Gastroesophageal sphincter (tissue), 4 donors: ENCODE results near the gene MAP7. TPM values are rescaled to one million over a fixed set of nuclear protein-coding genes. Genes with fewer than 3 reads are reported as not detected.

Source experiments
- ATAC-seq: fragments of 150-250 bp; one replicate; pipeline ENCODE4 v1.9.1; 2016; ENCODE audit warnings: mild to moderate bottlenecking, moderate library complexity
- H3K27ac ChIP-seq, 4 donors: fragments of 200-600 bp; sonication (generic) in 3 of 4; 1 replicate in 3 of 4; 2 replicates in 1 of 4; pipeline ENCODE4 v1.5.1; 2016 to 2019
- H3K27me3 ChIP-seq: fragments of 200-600 bp; sonication (generic); one replicate; pipeline ENCODE4 v1.5.1; 2019
- H3K36me3 ChIP-seq, 2 donors: fragments of 200-600 bp; sonication (generic); one replicate each; pipeline ENCODE4 v1.5.1; 2019; ENCODE audit warnings: control low read depth in 1 of 2
- H3K4me1 ChIP-seq, 3 donors: fragments of 200-600 bp; sonication (generic); 1 replicate in 2 of 3; 2 replicates in 1 of 3; pipeline ENCODE4 v1.5.1; 2016 to 2019; ENCODE audit warnings: control low read depth in 2 of 3
- H3K4me3 ChIP-seq, 2 donors: fragments of 200-600 bp; sonication (generic); one replicate each; pipeline ENCODE4 v1.5.1; 2019; ENCODE audit warnings: mild to moderate bottlenecking in 1 of 2, moderate library complexity in 1 of 2
- H3K9me3 ChIP-seq, 3 donors: fragments of 200-600 bp; sonication (generic); one replicate each; pipeline ENCODE4 v1.5.1; 2017 to 2019; ENCODE audit warnings: control low read depth in 2 of 3
- EP300 ChIP-seq: sonication (generic); formaldehyde crosslinking; IDR thresholded peaks from one replicate; pipeline ENCODE4 v1.6.1; 2017; ENCODE audit warnings: antibody characterized with exemption, mild to moderate bottlenecking
- POLR2A ChIP-seq, 2 donors: fragments of 450-650 bp; IDR thresholded peaks; one replicate each; pipeline ENCODE4 v1.6.1; 2017; ENCODE audit warnings: antibody characterized with exemption in 2 of 2, mild to moderate bottlenecking in 2 of 2, moderate library complexity in 1 of 2
- POLR2AphosphoS5 ChIP-seq: sonication (generic); formaldehyde crosslinking; IDR thresholded peaks from one replicate; pipeline ENCODE4 v1.6.1; 2017; ENCODE audit warnings: antibody characterized with exemption
- WGBS, 2 donors: methylation state at CpG; one replicate each; pipeline ENCODE4 v1.1.5; 2018; ENCODE audit warnings: low coverage in 1 of 2; 5-methylcytosine and 5-hydroxymethylcytosine counted together
- total RNA-seq, 4 donors: library from RNA; depleted of rRNA; stranded (reverse); fragments of >200 nt; gene quantifications; one replicate each; pipeline ENCODE4 v1.1.0, GENCODE V29; 2016
- TF ChIP-seq, protein P1 (sequence below), 4 experiments: fragments of 200-600 bp in 2 of 4; fragments of 450-650 bp in 2 of 4; sonication (generic) in 1 of 4; IDR thresholded peaks; one replicate each; pipeline ENCODE4 v1.5.1; 2017 to 2019; ENCODE audit warnings: antibody characterized with exemption in 4 of 4, mild to moderate bottlenecking in 2 of 4, moderate library complexity in 2 of 4

MAP7 gene
- total RNA-seq, 4 donors from 2014 or later = 1.1 to 6.7 (median 4.3) TPM

DNA sequence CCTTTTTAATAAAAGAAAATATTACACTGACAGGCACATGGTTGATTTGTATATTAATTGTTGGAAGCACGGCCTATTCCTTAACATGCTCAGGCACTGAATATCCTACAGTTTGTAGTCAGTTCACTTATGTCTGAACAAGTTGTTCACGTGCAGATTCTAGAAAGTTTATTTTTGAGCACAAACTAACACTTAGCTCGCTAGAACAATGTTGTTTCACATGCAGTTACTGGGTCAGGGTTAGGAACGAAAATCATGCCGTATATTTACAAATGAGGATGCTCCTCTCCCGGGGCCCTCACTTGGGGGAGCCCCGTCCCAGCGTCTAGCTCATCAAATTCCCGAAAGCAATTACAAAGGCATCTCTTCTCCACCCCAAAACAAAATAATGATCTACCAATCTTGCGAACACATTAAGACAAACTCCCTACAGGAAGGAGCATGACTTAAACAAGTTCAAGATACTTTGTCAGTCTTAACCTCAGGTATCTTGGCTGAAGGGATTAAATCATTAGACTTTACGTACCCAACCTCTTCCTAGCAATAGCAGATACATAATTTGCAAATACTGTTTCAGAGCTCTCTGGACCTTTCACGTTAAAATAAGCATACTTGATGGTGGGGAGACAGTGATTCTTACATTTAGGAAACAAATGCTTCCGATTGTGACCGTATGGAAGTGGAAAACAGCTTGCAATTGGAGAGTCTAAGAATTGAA is 1.5 kb downstream of the MAP7 start:
- H3K27ac ChIP-seq = no peak overlapping the region
- H3K9me3 ChIP-seq = no peaks in the 10 kb centered on the region
- peaks cover 0 to 18% (median 11%) of the 10 kb centered on the region in 3 donors for H3K4me1 ChIP-seq
- H3K4me3 ChIP-seq = no peak overlapping the region
- 73 to 75% methylated on average over 12 to 14 of the region's 14 CpGs for WGBS, 2 donors
- no peak for ATAC-seq
- no peaks in the 10 kb centered on the region for H3K36me3 ChIP-seq
- H3K27me3 ChIP-seq = peaks cover 50% of the 10 kb centered on the region
- no peak for TF ChIP-seq POLR2A (IDR thresholded peaks at IDR 0.05)
- TF ChIP-seq, protein P1, sequence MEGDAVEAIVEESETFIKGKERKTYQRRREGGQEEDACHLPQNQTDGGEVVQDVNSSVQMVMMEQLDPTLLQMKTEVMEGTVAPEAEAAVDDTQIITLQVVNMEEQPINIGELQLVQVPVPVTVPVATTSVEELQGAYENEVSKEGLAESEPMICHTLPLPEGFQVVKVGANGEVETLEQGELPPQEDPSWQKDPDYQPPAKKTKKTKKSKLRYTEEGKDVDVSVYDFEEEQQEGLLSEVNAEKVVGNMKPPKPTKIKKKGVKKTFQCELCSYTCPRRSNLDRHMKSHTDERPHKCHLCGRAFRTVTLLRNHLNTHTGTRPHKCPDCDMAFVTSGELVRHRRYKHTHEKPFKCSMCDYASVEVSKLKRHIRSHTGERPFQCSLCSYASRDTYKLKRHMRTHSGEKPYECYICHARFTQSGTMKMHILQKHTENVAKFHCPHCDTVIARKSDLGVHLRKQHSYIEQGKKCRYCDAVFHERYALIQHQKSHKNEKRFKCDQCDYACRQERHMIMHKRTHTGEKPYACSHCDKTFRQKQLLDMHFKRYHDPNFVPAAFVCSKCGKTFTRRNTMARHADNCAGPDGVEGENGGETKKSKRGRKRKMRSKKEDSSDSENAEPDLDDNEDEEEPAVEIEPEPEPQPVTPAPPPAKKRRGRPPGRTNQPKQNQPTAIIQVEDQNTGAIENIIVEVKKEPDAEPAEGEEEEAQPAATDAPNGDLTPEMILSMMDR (IDR thresholded peaks at IDR 0.05) = no peak
- TF ChIP-seq POLR2AphosphoS5 = no peak

DNA sequence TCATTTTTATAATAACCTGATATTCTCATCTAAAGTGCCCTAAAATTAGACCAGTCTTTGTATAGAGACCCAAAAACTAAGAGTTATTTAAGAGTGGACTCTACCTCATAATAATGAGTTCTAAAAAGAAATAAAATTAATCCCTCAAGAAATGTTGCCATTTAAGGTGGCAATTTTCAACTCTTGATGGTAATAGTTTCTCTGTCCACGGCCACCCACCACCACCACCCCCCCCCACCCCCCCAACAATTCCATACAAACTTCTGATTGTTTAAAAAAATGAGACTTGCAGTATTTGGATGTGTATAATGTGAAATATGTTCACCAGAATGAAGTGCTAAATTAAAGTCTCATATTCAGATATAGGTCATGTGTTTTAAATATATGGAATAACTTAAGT is 2.4 kb downstream of the MAP7 start:
- no peak overlapping the region for H3K27ac ChIP-seq
- H3K9me3 ChIP-seq = no peaks in the 10 kb centered on the region
- peaks cover 0 to 18% (median 11%) of the 10 kb centered on the region in 3 donors for H3K4me1 ChIP-seq
- H3K4me3 ChIP-seq = no peak overlapping the region
- no peaks in the 10 kb centered on the region for H3K36me3 ChIP-seq
- peaks cover 41% of the 10 kb centered on the region for H3K27me3 ChIP-seq
- 33 to 100% methylated on average over 1 of the region's 1 CpG for WGBS, 2 donors
- ATAC-seq = no peak
- no peak for TF ChIP-seq POLR2AphosphoS5
- TF ChIP-seq EP300 = no peak
- TF ChIP-seq, protein P1 (IDR thresholded peaks at IDR 0.05) = no peak

- no peak for ATAC-seq
- Histone ChIP-seq H3K4me3 (no peak overlapping the region), H3K36me3 (no peaks in the 10 kb centered on the region), H3K27me3 (peaks cover 37% of the 10 kb centered on the region), H3K9me3 (no peaks in the 10 kb centered on the region), H3K27ac (no peak overlapping the region), H3K4me1 (peaks cover 0 to 18% (median 11%) of the 10 kb centered on the region in 3 donors)
- 43 to 48% methylated on average over 4 of the region's 4 CpGs for WGBS, 2 donors
- no peak for TF ChIP-seq EP300
- TF ChIP-seq, protein P1 (IDR thresholded peaks at IDR 0.05) = peak in 3 of 4 experiments; percentile 13 to 41 (median 22)
Observed at GRCh38 chr6:136547336-136547735, 2.9 kb downstream of the MAP7 start.

GRCh38 chr6:136546331-136546730 is 3.9 kb downstream of the MAP7 start:
- TF ChIP-seq POLR2AphosphoS5 = no peak
- TF ChIP-seq EP300 = no peak
- TF ChIP-seq, protein P1 (IDR thresholded peaks at IDR 0.05) = no peak
- no peak for TF ChIP-seq POLR2A (IDR thresholded peaks at IDR 0.05)
- Histone ChIP-seq H3K4me3 (no peak overlapping the region), H3K9me3 (no peaks in the 10 kb centered on the region), H3K27me3 (peaks cover 31% of the 10 kb centered on the region), H3K36me3 (no peaks in the 10 kb centered on the region), H3K4me1 (peaks cover 0 to 18% (median 11%) of the 10 kb centered on the region in 3 donors), H3K27ac (no peak overlapping the region)
- ATAC-seq = no peak
- WGBS, 2 donors = 100% methylated on average over 1 of the region's 1 CpG

DNA sequence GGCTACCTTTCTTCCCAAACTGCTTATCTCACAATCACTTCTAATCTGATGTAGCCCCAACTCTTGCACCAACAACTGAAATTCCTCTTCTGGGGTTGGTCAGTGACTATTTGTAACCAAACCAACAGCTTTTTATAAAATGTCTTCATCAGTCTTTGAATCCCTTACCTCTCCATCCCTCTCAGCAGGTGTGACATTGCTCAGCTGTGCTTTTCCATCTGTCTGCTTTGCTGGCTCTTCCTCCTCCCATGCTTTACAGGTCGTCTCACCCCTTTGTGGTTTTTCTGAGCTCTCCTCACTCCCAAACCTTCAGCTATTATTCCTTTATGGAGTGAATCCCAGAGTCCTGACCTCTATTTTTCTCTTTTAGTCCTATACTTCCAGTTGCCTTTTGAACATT is 5.9 kb downstream of the MAP7 start:
- no peaks in the 10 kb centered on the region for H3K36me3 ChIP-seq
- peaks cover 0 to 4% (median under 1%) of the 10 kb centered on the region in 3 donors for H3K4me1 ChIP-seq
- 23 to 35% methylated on average over 1 of the region's 1 CpG for WGBS, 2 donors
- no peak overlapping the region for H3K4me3 ChIP-seq
- no peak overlapping the region for H3K27ac ChIP-seq
- H3K9me3 ChIP-seq = no peaks in the 10 kb centered on the region
- H3K27me3 ChIP-seq = peaks cover 12% of the 10 kb centered on the region
- TF ChIP-seq POLR2AphosphoS5 (no peak), POLR2A (IDR thresholded peaks at IDR 0.05) (no peak), EP300 (no peak)
- TF ChIP-seq, protein P1 (IDR thresholded peaks at IDR 0.05) = no peak
- no peak for ATAC-seq
